ENCODE data around the gene ZC3H7A. TPM values are rescaled to one million over a fixed set of nuclear protein-coding genes. Genes with fewer than 3 reads are reported as not detected.

The ZC3H7A gene
- total RNA-seq, 1 experiment from 2014 or later = 43.1 TPM

GRCh38 chr16:11736903-11737302, 60.2 kb downstream of the ZC3H7A start:
- Histone ChIP-seq H3K27ac (ENCODE audit: insufficient read length, low read depth, low read length) (no peak overlapping the region), H2BK15ac (ENCODE audit: low read depth, low read length) (no peak overlapping the region), H3K4me2 (ENCODE audit: insufficient read depth, insufficient read length, low read length) (no peak overlapping the region), H3K79me2 (ENCODE audit: insufficient read depth, low read length) (0 out of 2 replicates have a peak, but pooled peaks cover 4% of the 10 kb centered on the region), H3K79me1 (ENCODE audit: insufficient read depth, low read depth, low read length, poor library complexity, severe bottlenecking) (peaks cover 4% of the 10 kb centered on the region), H2AFZ (ENCODE audit: low read length) (no peak overlapping the region), H3K9me3 (ENCODE audit: control insufficient read depth, low read depth, low read length) (no peaks in the 10 kb centered on the region), H2BK20ac (ENCODE audit: low read depth, low read length, poor library complexity, severe bottlenecking) (no peak overlapping the region), H4K5ac (ENCODE audit: insufficient read length, low read depth, low read length) (no peak overlapping the region), H2AK5ac (ENCODE audit: insufficient read length, low read length) (no peak overlapping the region), H3K23me2 (ENCODE audit: insufficient read length, low read depth, low read length, poor library complexity, severe bottlenecking) (peaks cover 4% of the 10 kb centered on the region), H3T11ph (ENCODE audit: low read length) (no peak overlapping the region), H4K8ac (replicated peaks; ENCODE audit: insufficient read length, low read depth, low read length) (no peak overlapping the region), H3K4me1 (ENCODE audit: insufficient read depth, low read length) (no peaks in the 10 kb centered on the region), H3K4ac (ENCODE audit: low read depth, low read length) (no peak overlapping the region), H4K20me1 (ENCODE audit: control insufficient read depth, insufficient read depth, insufficient read length) (no peaks in the 10 kb centered on the region), H3K18ac (ENCODE audit: insufficient read length, low read depth, low read length) (no peak overlapping the region), H3K23ac (ENCODE audit: insufficient read length, low read depth, low read length) (no peak overlapping the region), H2BK120ac (ENCODE audit: low read depth, low read length, poor library complexity, severe bottlenecking) (no peak overlapping the region), H3K9ac (ENCODE audit: extremely low read depth, insufficient read length, low read length) (no peak overlapping the region), H3K14ac (ENCODE audit: insufficient read depth, low read length) (no peak overlapping the region), H4K91ac (ENCODE audit: insufficient read length, low read depth, low read length) (no peak overlapping the region), H2BK12ac (ENCODE audit: insufficient read length, low read depth, low read length) (no peak overlapping the region), H3K56ac (ENCODE audit: insufficient read length, low read depth, low read length) (no peak overlapping the region), H2BK5ac (ENCODE audit: insufficient read length, low read length) (no peak overlapping the region), H3K27me3 (ENCODE audit: insufficient read depth, low read length) (no peaks in the 10 kb centered on the region)
- Mint-ChIP-seq H3K27me3 (ENCODE audit: low read depth) (no peaks in the 10 kb centered on the region), H3K4me3 (no peak overlapping the region), H3K36me3 (ENCODE audit: insufficient read depth in 1 of 3, low read depth in 3 of 3) (peaks cover 2 to 41% (median 35%) of the 10 kb centered on the region in 3 experiments; a peak in 6 of 7 replicates), H3K27ac (no peak overlapping the region; a peak in 1 of 7 replicates), H3K4me1 (peaks cover 15 to 16% of the 10 kb centered on the region in 2 experiments), H3K9me3 (no peaks in the 10 kb centered on the region)
- TF ChIP-seq, protein P1, sequence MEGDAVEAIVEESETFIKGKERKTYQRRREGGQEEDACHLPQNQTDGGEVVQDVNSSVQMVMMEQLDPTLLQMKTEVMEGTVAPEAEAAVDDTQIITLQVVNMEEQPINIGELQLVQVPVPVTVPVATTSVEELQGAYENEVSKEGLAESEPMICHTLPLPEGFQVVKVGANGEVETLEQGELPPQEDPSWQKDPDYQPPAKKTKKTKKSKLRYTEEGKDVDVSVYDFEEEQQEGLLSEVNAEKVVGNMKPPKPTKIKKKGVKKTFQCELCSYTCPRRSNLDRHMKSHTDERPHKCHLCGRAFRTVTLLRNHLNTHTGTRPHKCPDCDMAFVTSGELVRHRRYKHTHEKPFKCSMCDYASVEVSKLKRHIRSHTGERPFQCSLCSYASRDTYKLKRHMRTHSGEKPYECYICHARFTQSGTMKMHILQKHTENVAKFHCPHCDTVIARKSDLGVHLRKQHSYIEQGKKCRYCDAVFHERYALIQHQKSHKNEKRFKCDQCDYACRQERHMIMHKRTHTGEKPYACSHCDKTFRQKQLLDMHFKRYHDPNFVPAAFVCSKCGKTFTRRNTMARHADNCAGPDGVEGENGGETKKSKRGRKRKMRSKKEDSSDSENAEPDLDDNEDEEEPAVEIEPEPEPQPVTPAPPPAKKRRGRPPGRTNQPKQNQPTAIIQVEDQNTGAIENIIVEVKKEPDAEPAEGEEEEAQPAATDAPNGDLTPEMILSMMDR (conservative IDR thresholded peaks at IDR 0.05) = no peak
- no CpG with 5 or more reads among the region's 6 CpGs for WGBS (ENCODE audit: extremely low coverage, insufficient read length, low lambda C conversion rate)
- DNase-seq = no peak
